HepG2 (cell line): Measurements from ENCODE around the gene SLC35B1. TPM values are rescaled to one million over a fixed set of nuclear protein-coding genes. Genes with fewer than 3 reads are reported as not detected.

Experiments used
- ARNT2 ChIP-seq: sonication (generic); formaldehyde crosslinking; IDR thresholded peaks from 2 replicates; pipeline ENCODE4 v1.8.0; 2022; ENCODE audit warnings: mild to moderate bottlenecking, low read depth, missing genetic modification reagents, moderate library complexity
- DPF2 ChIP-seq: sonication (generic); formaldehyde crosslinking; IDR thresholded peaks from 2 replicates; pipeline ENCODE4 v1.4.0; 2020; ENCODE audit warnings: mild to moderate bottlenecking, low read depth, missing genetic modification reagents, borderline replicate concordance
- DR1 ChIP-seq: sonication (generic); formaldehyde crosslinking; IDR thresholded peaks from 2 replicates; pipeline ENCODE4 v1.8.0; 2021; ENCODE audit warnings: mild to moderate bottlenecking, missing genetic modification reagents, inconsistent platforms
- FOXK1 ChIP-seq: sonication (generic); formaldehyde crosslinking; IDR thresholded peaks from 2 replicates; pipeline ENCODE4 v1.4.0; 2020; ENCODE audit warnings: low read depth, missing genetic modification reagents, borderline replicate concordance
- IRX3 ChIP-seq: sonication (generic); formaldehyde crosslinking; IDR thresholded peaks from 2 replicates; pipeline ENCODE4 v1.8.1; 2023; ENCODE audit warnings: mild to moderate bottlenecking, low read depth, missing genetic modification reagents, borderline replicate concordance
- KDM6A ChIP-seq: IDR thresholded peaks from 2 replicates; pipeline ENCODE4 v1.6.1; 2016; ENCODE audit warnings: low read depth
- NPAS2 ChIP-seq: sonication (generic); formaldehyde crosslinking; IDR thresholded peaks from 2 replicates; pipeline ENCODE4 v1.8.0; 2022; ENCODE audit warnings: mild to moderate bottlenecking, missing genetic modification reagents, borderline replicate concordance
- PITX1 ChIP-seq: sonication (generic); formaldehyde crosslinking; IDR thresholded peaks from 2 replicates; pipeline ENCODE4 v1.5.1; 2020; ENCODE audit warnings: mild to moderate bottlenecking, missing genetic modification reagents
- RELA ChIP-seq: sonication (generic); formaldehyde crosslinking; IDR thresholded peaks from 2 replicates; pipeline ENCODE4 v1.4.0; 2020; ENCODE audit warnings: missing genetic modification reagents
- ZFAT ChIP-seq: sonication (generic); formaldehyde crosslinking; conservative IDR thresholded peaks from 2 replicates; pipeline ENCODE4 v1.8.1; 2023; ENCODE audit warnings: missing genetic modification reagents, inconsistent platforms
- ZFP62 ChIP-seq: sonication (generic); formaldehyde crosslinking; IDR thresholded peaks from 2 replicates; pipeline ENCODE4 v1.4.0; 2020; ENCODE audit warnings: missing genetic modification reagents
- ZMYM2 ChIP-seq: sonication (generic); formaldehyde crosslinking; IDR thresholded peaks from 2 replicates; pipeline ENCODE4 v1.8.0; 2022; ENCODE audit warnings: mild to moderate bottlenecking, missing genetic modification reagents
- ZNF558 ChIP-seq: sonication (generic); formaldehyde crosslinking; IDR thresholded peaks from 2 replicates; pipeline ENCODE4 v1.9.0; 2022; ENCODE audit warnings: mild to moderate bottlenecking, missing genetic modification reagents, borderline replicate concordance
- polyA plus RNA-seq, 8 experiments: library from polyadenylated mRNA; depleted of rRNA in 3 of 8; stranded (reverse) in 7 of 8; unstranded in 1 of 8; fragments of >200 nt; fragmentation: Illumina TruSeq in 4 of 8; extraction: Trizol in 4 of 8; gene quantifications; 2 replicates each; pipeline versions ENCODE4 v1.2.1 to v1.2.3, GENCODE V29; 2011 to 2016; ENCODE audit warnings: low read depth in 4 of 8, missing spikeins in 1 of 8, mixed read lengths in 1 of 8; ENCODE audit not compliant: insufficient read depth in 1 of 8
- total RNA-seq, 5 experiments: library from RNA; depleted of rRNA; stranded (reverse); fragments of >200 nt; fragmentation: Illumina TruSeq; extraction: Trizol; gene quantifications; 2 replicates each; pipeline ENCODE4 v1.2.3, GENCODE V29; 2016; ENCODE audit warnings: low read depth in 1 of 5
- TF ChIP-seq, protein P1 (sequence below): sonication (generic); formaldehyde crosslinking; IDR thresholded peaks from 2 replicates; pipeline ENCODE4 v1.5.0; 2020; ENCODE audit warnings: mild to moderate bottlenecking, missing genetic modification reagents, moderate library complexity
- TF ChIP-seq, protein P2 (sequence below): sonication (generic); formaldehyde crosslinking; IDR thresholded peaks from 2 replicates; pipeline ENCODE4 v1.4.0; 2020; ENCODE audit warnings: missing genetic modification reagents, borderline replicate concordance
- TF ChIP-seq, protein P3 (sequence below): sonication (generic); formaldehyde crosslinking; IDR thresholded peaks from 2 replicates; pipeline ENCODE4 v1.4.0; 2020; ENCODE audit warnings: missing genetic modification reagents
- TF ChIP-seq, protein P4 (sequence below): sonication (generic); formaldehyde crosslinking; IDR thresholded peaks from 2 replicates; pipeline ENCODE4 v1.4.0; 2020; ENCODE audit warnings: missing genetic modification reagents
- TF ChIP-seq, protein P5 (sequence below): sonication (generic); formaldehyde crosslinking; IDR thresholded peaks from 2 replicates; pipeline ENCODE4 v1.8.0; 2022; ENCODE audit warnings: missing genetic modification reagents, mild to moderate bottlenecking, borderline replicate concordance
- TF ChIP-seq, protein P6 (sequence below), 2 experiments: fragments of 450-650 bp in 1 of 2; sonication (generic) in 1 of 2; formaldehyde crosslinking; IDR thresholded peaks; 2 replicates each; pipeline versions ENCODE4 v1.5.0 to v1.8.0; 2020 to 2022; ENCODE audit warnings: mild to moderate bottlenecking in 1 of 2, missing genetic modification reagents in 1 of 2

SLC35B1 gene
- total and polyA plus RNA-seq, 2 of the 13 experiments (the other 11 are each of a cell fraction or from before 2014, with no cell fraction given) = 99.6 to 113 TPM

DNA sequence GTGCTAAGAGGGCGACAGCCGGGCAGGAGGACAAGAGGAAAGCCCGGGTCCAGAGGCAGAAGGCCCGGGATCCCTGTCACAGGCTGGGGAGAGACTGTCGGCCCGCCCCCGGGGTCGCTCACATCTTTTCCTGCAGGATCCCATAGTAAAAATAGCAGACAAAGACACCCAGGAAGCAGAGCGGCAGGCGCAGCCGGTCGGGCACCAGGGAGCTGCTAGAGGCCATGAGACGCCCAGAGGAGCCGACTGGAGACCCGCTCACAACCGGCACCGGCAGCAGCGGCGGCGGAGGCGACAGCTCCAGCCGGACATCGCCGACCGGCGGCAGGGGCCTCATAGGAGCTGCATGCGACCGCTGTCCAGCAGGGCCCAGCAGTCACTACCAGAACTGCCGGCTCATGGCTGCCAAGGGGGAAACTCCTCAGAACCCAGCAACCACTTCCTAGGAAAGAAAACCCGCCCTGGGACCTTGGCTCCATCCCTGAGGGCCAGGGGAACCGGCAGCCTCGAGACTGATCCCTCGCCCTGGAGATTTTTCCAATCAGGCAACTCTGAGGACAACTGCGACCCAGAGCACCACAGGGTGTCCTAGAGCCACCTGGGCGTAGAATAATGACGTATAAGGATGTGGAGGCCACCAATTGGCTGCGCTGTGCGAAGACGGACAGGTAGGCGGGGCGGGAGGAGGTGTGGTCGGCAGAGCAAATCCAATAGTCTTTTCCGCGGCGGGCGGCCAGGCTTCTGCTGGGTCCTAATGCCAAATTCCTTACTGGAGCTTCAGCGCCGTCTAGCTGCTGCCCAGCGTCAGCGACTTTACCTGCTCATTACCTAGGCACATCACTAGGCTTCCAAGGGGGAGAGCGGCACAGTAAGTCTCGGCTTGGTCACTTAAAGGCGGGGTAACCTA is at the start of gene SLC35B1 (continued):
- TF ChIP-seq PITX1 (no peak; the same call in 1 of the 2 replicates), ZFP62 (CRISPR knock-in tag) (no peak), ZNF558 (CRISPR knock-in tag) (peak; percentile 81; the same call in 1 of the 2 replicates), DR1 (CRISPR knock-in tag) (peak; percentile 77), ZFAT (CRISPR knock-in tag) (no peak), FOXK1 (CRISPR knock-in tag) (peak; percentile 92), DPF2 (CRISPR knock-in tag) (no peak), IRX3 (CRISPR knock-in tag) (no peak), ZMYM2 (CRISPR knock-in tag) (no peak), ARNT2 (CRISPR knock-in tag) (peak; percentile 84), RELA (CRISPR knock-in tag) (no peak), KDM6A (CRISPR knock-in tag) (no peak), NPAS2 (CRISPR knock-in tag) (no peak)
- TF ChIP-seq, protein P1, sequence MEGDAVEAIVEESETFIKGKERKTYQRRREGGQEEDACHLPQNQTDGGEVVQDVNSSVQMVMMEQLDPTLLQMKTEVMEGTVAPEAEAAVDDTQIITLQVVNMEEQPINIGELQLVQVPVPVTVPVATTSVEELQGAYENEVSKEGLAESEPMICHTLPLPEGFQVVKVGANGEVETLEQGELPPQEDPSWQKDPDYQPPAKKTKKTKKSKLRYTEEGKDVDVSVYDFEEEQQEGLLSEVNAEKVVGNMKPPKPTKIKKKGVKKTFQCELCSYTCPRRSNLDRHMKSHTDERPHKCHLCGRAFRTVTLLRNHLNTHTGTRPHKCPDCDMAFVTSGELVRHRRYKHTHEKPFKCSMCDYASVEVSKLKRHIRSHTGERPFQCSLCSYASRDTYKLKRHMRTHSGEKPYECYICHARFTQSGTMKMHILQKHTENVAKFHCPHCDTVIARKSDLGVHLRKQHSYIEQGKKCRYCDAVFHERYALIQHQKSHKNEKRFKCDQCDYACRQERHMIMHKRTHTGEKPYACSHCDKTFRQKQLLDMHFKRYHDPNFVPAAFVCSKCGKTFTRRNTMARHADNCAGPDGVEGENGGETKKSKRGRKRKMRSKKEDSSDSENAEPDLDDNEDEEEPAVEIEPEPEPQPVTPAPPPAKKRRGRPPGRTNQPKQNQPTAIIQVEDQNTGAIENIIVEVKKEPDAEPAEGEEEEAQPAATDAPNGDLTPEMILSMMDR (CRISPR knock-in tag) = peak; percentile 98
- TF ChIP-seq, protein P2, sequence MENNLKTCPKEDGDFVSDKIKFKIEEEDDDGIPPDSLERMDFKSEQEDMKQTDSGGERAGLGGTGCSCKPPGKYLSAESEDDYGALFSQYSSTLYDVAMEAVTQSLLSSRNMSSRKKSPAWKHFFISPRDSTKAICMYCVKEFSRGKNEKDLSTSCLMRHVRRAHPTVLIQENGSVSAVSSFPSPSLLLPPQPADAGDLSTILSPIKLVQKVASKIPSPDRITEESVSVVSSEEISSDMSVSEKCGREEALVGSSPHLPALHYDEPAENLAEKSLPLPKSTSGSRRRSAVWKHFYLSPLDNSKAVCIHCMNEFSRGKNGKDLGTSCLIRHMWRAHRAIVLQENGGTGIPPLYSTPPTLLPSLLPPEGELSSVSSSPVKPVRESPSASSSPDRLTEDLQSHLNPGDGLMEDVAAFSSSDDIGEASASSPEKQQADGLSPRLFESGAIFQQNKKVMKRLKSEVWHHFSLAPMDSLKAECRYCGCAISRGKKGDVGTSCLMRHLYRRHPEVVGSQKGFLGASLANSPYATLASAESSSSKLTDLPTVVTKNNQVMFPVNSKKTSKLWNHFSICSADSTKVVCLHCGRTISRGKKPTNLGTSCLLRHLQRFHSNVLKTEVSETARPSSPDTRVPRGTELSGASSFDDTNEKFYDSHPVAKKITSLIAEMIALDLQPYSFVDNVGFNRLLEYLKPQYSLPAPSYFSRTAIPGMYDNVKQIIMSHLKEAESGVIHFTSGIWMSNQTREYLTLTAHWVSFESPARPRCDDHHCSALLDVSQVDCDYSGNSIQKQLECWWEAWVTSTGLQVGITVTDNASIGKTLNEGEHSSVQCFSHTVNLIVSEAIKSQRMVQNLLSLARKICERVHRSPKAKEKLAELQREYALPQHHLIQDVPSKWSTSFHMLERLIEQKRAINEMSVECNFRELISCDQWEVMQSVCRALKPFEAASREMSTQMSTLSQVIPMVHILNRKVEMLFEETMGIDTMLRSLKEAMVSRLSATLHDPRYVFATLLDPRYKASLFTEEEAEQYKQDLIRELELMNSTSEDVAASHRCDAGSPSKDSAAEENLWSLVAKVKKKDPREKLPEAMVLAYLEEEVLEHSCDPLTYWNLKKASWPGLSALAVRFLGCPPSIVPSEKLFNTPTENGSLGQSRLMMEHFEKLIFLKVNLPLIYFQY (CRISPR knock-in tag) = no peak
- TF ChIP-seq, protein P3, sequence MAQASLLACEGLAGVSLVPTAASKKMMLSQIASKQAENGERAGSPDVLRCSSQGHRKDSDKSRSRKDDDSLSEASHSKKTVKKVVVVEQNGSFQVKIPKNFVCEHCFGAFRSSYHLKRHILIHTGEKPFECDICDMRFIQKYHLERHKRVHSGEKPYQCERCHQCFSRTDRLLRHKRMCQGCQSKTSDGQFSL = peak; percentile 67; the same call in 1 of the 2 replicates
- TF ChIP-seq, protein P4, sequence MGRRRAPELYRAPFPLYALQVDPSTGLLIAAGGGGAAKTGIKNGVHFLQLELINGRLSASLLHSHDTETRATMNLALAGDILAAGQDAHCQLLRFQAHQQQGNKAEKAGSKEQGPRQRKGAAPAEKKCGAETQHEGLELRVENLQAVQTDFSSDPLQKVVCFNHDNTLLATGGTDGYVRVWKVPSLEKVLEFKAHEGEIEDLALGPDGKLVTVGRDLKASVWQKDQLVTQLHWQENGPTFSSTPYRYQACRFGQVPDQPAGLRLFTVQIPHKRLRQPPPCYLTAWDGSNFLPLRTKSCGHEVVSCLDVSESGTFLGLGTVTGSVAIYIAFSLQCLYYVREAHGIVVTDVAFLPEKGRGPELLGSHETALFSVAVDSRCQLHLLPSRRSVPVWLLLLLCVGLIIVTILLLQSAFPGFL (CRISPR knock-in tag) = no peak; the same call in 1 of the 2 replicates
- TF ChIP-seq, protein P5, sequence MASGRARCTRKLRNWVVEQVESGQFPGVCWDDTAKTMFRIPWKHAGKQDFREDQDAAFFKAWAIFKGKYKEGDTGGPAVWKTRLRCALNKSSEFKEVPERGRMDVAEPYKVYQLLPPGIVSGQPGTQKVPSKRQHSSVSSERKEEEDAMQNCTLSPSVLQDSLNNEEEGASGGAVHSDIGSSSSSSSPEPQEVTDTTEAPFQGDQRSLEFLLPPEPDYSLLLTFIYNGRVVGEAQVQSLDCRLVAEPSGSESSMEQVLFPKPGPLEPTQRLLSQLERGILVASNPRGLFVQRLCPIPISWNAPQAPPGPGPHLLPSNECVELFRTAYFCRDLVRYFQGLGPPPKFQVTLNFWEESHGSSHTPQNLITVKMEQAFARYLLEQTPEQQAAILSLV (CRISPR knock-in tag) = peak; percentile 92; the same call in 1 of the 2 replicates
- TF ChIP-seq, protein P6, sequence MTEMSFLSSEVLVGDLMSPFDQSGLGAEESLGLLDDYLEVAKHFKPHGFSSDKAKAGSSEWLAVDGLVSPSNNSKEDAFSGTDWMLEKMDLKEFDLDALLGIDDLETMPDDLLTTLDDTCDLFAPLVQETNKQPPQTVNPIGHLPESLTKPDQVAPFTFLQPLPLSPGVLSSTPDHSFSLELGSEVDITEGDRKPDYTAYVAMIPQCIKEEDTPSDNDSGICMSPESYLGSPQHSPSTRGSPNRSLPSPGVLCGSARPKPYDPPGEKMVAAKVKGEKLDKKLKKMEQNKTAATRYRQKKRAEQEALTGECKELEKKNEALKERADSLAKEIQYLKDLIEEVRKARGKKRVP (CRISPR knock-in tag; IDR thresholded peaks at IDR 0.05) = 0 out of 4 replicates have a peak, but pooled peaks of 1 of the 2 experiments have one; percentile 43
